Peyer's patch (tissue), 4 donors: ENCODE results near the gene SREBF2.

ENCODE experiments used
- CTCF ChIP-seq, 6 experiments: fragments of 450-650 bp in 4 of 6; fragments of 200-600 bp in 2 of 6; sonication (generic) in 1 of 6; IDR thresholded peaks; one replicate each; pipeline ENCODE4 v1.5.1; 2017 to 2019; ENCODE audit warnings: antibody characterized with exemption in 6 of 6, mild to moderate bottlenecking in 3 of 6, moderate library complexity in 1 of 6
- POLR2A ChIP-seq, 2 donors: fragments of 450-650 bp; IDR thresholded peaks; one replicate each; pipeline ENCODE4 v1.5.1; 2017; ENCODE audit warnings: antibody characterized with exemption in 2 of 2, mild to moderate bottlenecking in 2 of 2, moderate library complexity in 2 of 2

GRCh38 chr22:41909310-41910049 is 76.6 kb downstream of the SREBF2 start:
- TF ChIP-seq CTCF (IDR thresholded peaks at IDR 0.05), result no peak
- TF ChIP-seq POLR2A (IDR thresholded peaks at IDR 0.05), result no peak
